Esophagus (tissue), 2 donors: ENCODE measurements around the gene COPS4. TPM values are rescaled to one million over a fixed set of nuclear protein-coding genes. Genes with fewer than 3 reads are reported as not detected.
"Not testable (repeated sequence)": the region's sequence is repeated elsewhere in the genome, so short reads cannot be mapped to it uniquely, and the experiment has no call there.

ENCODE experiments used
- H3K27ac ChIP-seq, 2 donors: one replicate each; pipeline ENCODE4 v1.5.1; 2013; ENCODE audit warnings: low read depth in 2 of 2, mild to moderate bottlenecking in 2 of 2, inconsistent platforms in 1 of 2, low read length in 1 of 2, moderate library complexity in 1 of 2
- H3K27me3 ChIP-seq, 2 donors: one replicate each; pipeline ENCODE4 v1.6.1; 2013; ENCODE audit warnings: low read length in 2 of 2, control low read depth in 1 of 2, mild to moderate bottlenecking in 1 of 2; ENCODE audit not compliant: insufficient read depth in 2 of 2, control insufficient read depth in 1 of 2
- H3K36me3 ChIP-seq, 2 donors: one replicate each; pipeline ENCODE4 v1.6.1; 2013; ENCODE audit warnings: low read length in 1 of 2; ENCODE audit not compliant: control insufficient read depth in 2 of 2, insufficient read depth in 2 of 2
- H3K4me1 ChIP-seq, 2 donors: one replicate each; pipeline ENCODE4 v1.6.1; 2013; ENCODE audit warnings: low read length in 1 of 2; ENCODE audit not compliant: control insufficient read depth in 2 of 2, insufficient read depth in 2 of 2
- H3K4me3 ChIP-seq, 2 donors: one replicate each; pipeline ENCODE4 v1.5.1; 2013; ENCODE audit warnings: low read length in 2 of 2, mild to moderate bottlenecking in 2 of 2, low read depth in 1 of 2, moderate library complexity in 1 of 2
- H3K9me3 ChIP-seq, 2 donors: one replicate each; pipeline ENCODE4 v1.6.1; 2013; ENCODE audit warnings: mild to moderate bottlenecking in 2 of 2, low read depth in 1 of 2, low read length in 1 of 2, moderate library complexity in 1 of 2; ENCODE audit not compliant: control insufficient read depth in 2 of 2, insufficient read depth in 1 of 2
- whole genome bisulfite sequencing, 2 donors: extraction: QIAGEN DNeasy Blood & Tissue Kit; methylation state at CpG; one replicate each; pipeline ENCODE4 v1.1.7; 2013; 5-methylcytosine and 5-hydroxymethylcytosine counted together
- polyA plus RNA-seq, 2 donors: library from polyadenylated mRNA; stranded (reverse); fragments of 200-250 nt; gene quantifications; one replicate each; pipeline ENCODE4 v1.2.3, GENCODE V29; 2013
- donor health status: healthy with polysubstance abuse.
- donor health status: Bipolar disorder and iron deficiency.

COPS4 gene
- polyA plus RNA-seq, 2 donors: 9.8 to 25.4 TPM

DNA sequence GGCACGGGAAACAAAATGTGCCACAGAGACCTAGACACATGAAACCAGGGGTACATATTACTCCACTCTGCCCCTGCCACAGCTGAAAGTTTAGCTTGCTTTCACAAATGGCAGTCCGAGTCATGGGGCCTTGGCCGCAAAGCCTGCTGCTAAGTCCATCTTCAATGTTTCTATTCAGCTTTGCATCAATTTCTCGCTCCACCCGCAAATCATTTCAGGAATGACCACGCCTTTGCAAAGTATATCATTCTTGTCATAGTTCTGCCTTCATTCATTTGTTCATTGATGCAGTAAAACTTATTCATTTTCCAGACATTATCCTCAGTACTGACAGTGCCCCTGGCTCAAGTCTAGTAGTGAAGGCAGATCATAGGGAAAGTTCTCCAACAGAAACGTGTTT lies 70.0 kb downstream of the COPS4 start:
- Histone ChIP-seq H3K4me1 (peaks cover 2 to 3% of the 10 kb centered on the region in 2 donors), H3K4me3 (no peak overlapping the region), H3K9me3 (no peaks in the 10 kb centered on the region), H3K36me3 (no peaks in the 10 kb centered on the region), H3K27me3 (no peaks in the 10 kb centered on the region), H3K27ac (no peak overlapping the region)
- WGBS, 2 donors: 89 to 91% methylated on average over 7 of the region's 7 CpGs

DNA sequence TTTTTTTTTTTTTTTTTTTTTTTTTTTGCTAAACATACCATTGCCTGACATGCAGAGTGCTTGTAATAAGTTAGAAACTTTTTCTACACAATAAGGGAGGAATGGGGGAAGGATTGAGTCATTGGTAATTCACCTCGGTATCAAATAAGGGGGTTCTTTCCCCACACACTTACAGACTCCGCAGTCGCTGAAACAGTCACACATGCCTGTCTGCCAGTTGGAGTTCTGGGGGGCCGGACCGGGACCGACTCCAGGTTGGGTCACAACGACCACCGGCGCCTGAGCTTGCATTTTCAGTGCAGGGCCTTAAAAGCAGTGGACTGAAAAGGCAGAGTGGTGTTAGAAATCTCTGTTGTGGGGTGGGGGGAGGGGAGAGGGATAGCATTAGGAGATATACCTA lies 72.6 kb downstream of the COPS4 start:
- Histone ChIP-seq H3K4me3 (no peak overlapping the region), H3K36me3 (no peaks in the 10 kb centered on the region), H3K27me3 (no peaks in the 10 kb centered on the region), H3K27ac (no peak overlapping the region), H3K9me3 (no peaks in the 10 kb centered on the region), H3K4me1 (peaks cover 2 to 3% of the 10 kb centered on the region in 2 donors)
- 79 to 83% methylated on average over 9 of the region's 9 CpGs for WGBS, 2 donors

DNA sequence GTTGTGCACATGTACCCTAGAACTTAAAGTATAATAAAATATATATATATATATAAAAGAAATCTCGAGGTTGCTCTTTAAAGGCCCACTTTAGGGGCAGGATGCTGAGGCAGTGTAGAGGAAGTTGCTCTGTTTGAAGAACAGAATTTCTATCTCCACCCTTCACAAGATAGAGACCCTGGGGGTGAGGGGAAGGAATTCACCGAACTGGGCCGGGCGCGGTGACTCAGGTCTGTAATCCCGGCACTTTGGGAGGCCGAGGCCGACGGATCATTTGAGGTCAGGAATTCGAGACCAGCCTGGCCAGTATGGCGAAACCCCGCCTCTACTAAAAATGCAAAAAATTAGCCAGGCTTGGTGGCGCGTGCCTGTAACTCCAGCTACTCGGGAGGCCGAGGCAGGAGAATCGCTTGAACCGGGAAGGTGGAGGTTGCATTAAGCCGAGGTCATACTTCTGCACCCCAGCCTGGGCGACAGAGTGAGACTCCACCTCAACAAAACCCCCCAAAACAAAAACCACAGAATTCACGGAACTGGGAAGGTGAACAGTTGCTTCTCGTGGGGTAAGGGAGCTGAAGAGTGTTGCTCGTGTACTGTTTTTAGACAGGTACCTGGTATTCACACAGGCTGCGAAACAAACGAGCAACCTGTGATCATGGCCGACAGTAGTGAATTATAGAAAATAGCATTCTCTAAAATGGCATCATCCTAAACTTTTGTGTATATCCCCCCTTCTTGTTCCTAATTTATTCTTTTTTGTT lies 73.3 kb downstream of the COPS4 start:
- Histone ChIP-seq H3K4me3 (peak overlapping the region in 1 of 2 donors; percentile 17), H3K27me3 (no peaks in the 10 kb centered on the region), H3K36me3 (no peaks in the 10 kb centered on the region), H3K4me1 (peaks cover 2 to 3% of the 10 kb centered on the region in 2 donors), H3K9me3 (no peaks in the 10 kb centered on the region), H3K27ac (no peak overlapping the region)
- 81 to 88% methylated on average over 26 of the region's 26 CpGs for WGBS, 2 donors

DNA sequence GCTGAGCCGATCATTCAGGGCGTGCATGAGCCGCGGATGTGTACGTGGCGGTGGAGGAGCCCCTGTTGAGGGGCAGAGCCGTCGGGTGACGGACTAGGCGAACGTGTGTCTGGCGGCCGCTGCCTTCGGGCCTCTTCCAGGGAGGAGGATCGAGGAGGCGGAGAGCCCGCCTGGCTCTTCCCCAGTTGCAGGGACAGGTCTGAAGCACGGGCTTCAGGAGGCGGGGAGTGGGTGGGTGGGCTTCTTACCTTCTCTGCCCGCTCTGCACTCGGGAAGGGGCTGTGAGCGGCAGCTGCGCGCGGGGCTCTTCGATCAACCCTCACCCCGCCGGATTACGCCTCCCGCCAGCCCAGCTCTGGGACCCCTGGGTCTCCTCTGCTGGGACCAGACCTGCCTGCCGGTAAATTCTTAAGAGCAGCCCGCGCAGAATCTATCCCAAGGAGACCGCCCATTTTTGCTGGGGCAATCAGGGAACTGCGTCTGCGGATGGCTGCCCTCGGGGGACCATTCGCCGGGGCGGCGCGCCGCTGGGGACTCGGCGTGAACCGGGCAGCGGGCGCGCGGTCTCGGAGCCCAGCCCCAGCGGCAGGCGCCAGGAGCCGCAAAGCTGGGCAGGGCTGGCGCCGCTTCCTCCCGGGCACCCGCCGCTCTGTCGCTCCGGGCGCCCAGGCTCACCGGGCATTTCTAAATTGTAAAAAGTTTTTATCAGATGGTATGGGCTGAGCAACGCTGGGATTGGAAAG lies 74.7 kb downstream of the COPS4 start:
- Histone ChIP-seq H3K4me1 (peaks cover 2 to 3% of the 10 kb centered on the region in 2 donors), H3K36me3 (no peaks in the 10 kb centered on the region), H3K27me3 (no peaks in the 10 kb centered on the region), H3K4me3 (peak overlapping the region; percentile 51 to 76), H3K9me3 (no peaks in the 10 kb centered on the region), H3K27ac (peak overlapping the region; percentile 79 to 80)
- 1% methylated on average over 52 to 64 of the region's 64 CpGs for WGBS, 2 donors

DNA sequence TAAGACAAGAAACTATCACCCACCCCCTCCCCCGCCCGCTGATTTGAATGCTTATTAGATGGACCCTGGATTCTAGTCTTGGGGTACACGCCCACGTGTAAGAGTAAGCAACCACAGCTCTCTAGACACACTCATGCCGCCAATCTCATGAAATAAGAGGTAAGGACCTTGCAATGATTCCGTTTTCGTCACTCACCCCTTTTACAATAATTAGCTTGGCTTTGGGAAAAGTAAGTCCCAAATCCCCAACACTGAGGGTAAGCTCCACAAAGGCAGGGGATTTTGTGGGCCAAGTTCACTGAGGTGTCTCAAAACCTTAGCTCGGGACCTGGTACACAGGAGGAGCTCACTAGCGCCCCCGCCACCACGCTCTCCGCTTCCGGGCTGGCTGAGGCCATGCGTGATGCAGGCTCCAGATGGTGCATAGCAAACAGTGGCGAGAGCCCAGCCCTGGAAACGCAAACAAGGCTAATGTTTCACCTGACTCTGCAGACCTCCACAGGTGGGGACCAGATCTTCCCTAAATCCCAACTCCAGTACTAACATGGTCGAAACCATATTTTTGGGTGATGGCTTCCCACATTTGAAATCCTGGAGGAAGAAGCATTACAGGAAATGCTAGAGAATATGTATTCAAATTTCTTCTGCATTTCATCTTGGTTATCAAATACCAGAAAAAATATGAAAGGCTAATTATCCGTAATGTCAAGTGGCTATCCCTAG lies 75.4 kb downstream of the COPS4 start:
- peaks cover 2 to 3% of the 10 kb centered on the region in 2 donors for H3K4me1 ChIP-seq
- peak overlapping the region; percentile 51 to 76 for H3K4me3 ChIP-seq
- H3K27ac ChIP-seq: peak overlapping the region; percentile 79 to 80
- no peaks in the 10 kb centered on the region for H3K36me3 ChIP-seq
- 2 to 3% methylated on average over 18 of the region's 18 CpGs for WGBS, 2 donors
- no peaks in the 10 kb centered on the region for H3K27me3 ChIP-seq
- H3K9me3 ChIP-seq: no peaks in the 10 kb centered on the region

DNA sequence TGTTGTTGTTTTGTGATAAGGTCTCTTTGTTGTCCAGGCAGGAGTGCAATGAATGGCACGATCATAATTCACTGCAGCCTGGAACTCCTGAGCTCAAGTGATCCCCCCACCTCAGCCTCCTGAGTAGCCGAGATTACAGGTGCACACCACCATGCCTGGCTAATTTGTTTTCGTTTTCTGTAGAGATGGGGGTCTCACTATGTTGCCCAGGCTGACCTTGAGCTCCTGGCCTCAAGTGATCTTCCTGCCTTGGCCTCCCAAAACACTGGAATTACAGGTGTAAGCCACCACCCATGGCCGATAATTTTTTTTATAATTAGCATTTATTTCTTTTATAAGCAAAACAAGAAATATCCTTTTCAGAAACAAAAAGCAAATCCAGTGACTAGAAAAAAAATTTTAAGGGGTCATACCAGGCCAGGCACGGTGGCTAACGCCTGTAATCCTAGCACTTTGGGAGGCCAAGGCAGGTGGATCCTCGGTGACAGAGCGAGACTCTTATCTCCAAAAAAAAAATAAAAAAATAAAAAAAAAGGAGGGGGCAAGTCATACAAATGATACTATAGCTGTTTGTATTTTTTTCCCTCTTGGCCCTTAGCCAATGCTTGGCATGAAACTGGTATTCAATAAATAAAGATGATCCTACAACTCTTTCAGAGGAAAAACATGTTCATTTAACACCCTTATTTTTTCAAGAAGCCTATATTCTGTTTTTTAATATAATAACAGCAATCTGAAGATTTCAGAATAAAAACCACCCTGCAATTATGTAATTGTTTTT lies 76.2 kb downstream of the COPS4 start:
- no peaks in the 10 kb centered on the region for H3K27me3 ChIP-seq
- no peaks in the 10 kb centered on the region for H3K9me3 ChIP-seq
- no peaks in the 10 kb centered on the region for H3K36me3 ChIP-seq
- 75 to 79% methylated on average over 8 of the region's 8 CpGs for WGBS, 2 donors
- H3K4me3 ChIP-seq: no peak overlapping the region
- peak overlapping the region in 1 of 2 donors; percentile 24 for H3K27ac ChIP-seq
- peaks cover 2 to 3% of the 10 kb centered on the region in 2 donors for H3K4me1 ChIP-seq

DNA sequence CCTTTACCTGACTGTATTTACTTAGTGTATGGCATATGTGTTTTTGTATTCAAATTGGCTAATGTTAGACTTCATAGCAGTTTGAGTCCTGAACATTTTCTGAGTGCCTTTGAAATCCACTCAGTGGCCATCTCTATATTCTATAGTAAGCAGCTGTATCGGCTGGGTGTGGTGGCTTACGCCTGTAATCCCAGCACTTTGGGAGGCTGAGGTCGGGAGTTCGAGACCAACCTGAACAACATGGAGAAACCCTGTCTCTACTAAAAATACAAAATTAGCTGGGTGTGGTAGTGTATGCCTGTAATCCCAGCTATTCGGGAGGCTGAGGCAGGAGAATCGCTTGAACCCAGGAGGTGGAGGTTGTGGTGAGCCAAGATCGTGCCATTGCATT lies 76.8 kb downstream of the COPS4 start:
- not testable (repeated sequence) for H3K27me3 ChIP-seq, H3K27ac ChIP-seq, H3K4me1 ChIP-seq, H3K9me3 ChIP-seq, H3K36me3 ChIP-seq, H3K4me3 ChIP-seq
- WGBS, 2 donors: 86 to 90% methylated on average over 7 of the region's 7 CpGs

DNA sequence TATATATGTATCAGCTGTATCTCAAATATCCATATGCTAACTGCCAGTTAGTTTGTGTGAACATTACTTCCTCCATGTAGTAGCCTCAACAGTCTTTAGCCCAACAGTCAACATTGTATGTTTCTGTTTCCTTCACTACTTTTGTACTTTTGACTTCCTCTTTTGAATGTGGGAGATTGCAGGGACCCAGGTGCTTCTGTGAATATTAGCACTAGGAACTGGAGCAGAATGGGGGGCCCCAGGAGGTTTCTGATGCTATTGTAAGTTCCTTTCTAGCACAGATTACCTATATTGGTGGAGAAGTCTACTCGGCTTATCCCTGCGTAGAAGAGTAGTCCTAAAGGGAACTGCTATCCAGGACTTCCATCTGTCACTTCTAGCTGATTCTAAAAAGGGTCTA lies 77.2 kb downstream of the COPS4 start:
- no peaks in the 10 kb centered on the region for H3K27me3 ChIP-seq
- peak overlapping the region in 1 of 2 donors; percentile 59 for H3K27ac ChIP-seq
- H3K4me3 ChIP-seq: no peak overlapping the region
- peaks cover 2 to 3% of the 10 kb centered on the region in 2 donors for H3K4me1 ChIP-seq
- H3K9me3 ChIP-seq: no peaks in the 10 kb centered on the region
- no peaks in the 10 kb centered on the region for H3K36me3 ChIP-seq
- 77 to 87% methylated on average over 2 of the region's 2 CpGs for WGBS, 2 donors
